Measurements from ENCODE around the gene PUM1. TPM values are rescaled to one million over a fixed set of nuclear protein-coding genes. Genes with fewer than 3 reads are reported as not detected.

Gene PUM1
- total RNA-seq, 2 donors from 2014 or later: 207 to 210 TPM

DNA sequence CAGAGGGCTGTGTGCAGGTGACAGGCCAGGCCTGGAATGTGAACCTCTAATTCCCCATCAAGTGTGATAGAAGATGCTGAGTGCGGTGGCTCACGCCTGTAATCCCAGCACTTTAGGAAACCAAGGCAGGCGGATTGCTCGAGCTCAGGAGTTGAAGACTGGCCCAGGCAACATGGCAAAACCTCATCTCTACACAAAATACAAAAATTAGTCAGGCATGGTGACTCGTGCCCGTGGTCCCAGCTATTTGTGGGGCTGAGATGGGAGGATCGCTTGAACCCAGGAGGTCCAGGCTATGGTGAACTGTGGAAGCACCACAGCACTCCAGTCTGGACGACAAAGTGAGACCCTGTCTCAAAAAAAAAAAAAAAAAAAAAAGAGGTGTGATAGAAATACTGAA, 40.1 kb upstream of the PUM1 start:
- H3K27ac Mint-ChIP-seq: no peak overlapping the region
- no peak overlapping the region for H3K4me3 ChIP-seq (ENCODE audit: low read length)
- 91 to 97% methylated on average over 6 to 8 of the region's 8 CpGs for WGBS, 2 experiments (ENCODE audit: insufficient coverage in 1 of 2, insufficient read length in 1 of 2)
- no peak for TF ChIP-seq CTCF (conservative IDR thresholded peaks at IDR 0.05)
- peaks cover 3% of the 10 kb centered on the region for H3K4me1 Mint-ChIP-seq
- no peak overlapping the region for H3K4me3 Mint-ChIP-seq
- no peaks in the 10 kb centered on the region for H3K27me3 Mint-ChIP-seq (ENCODE audit: insufficient read depth)
- no peaks in the 10 kb centered on the region for H3K9me3 Mint-ChIP-seq
- no peaks in the 10 kb centered on the region for H3K4me1 ChIP-seq (ENCODE audit: control insufficient read depth, insufficient read depth, low read length)
- no peak overlapping the region for H3K27ac ChIP-seq (ENCODE audit: low read depth, low read length)
- no peak overlapping the region for H3K9ac ChIP-seq (ENCODE audit: extremely low read depth, low read length, poor library complexity, severe bottlenecking)
- H3K36me3 ChIP-seq (ENCODE audit: control insufficient read depth, insufficient read depth, low read length): no peaks in the 10 kb centered on the region
- no peaks in the 10 kb centered on the region for H3K27me3 ChIP-seq (ENCODE audit: control insufficient read depth, insufficient read depth, low read length, poor library complexity, severe bottlenecking)
- no peaks in the 10 kb centered on the region for H3K36me3 Mint-ChIP-seq (ENCODE audit: low read depth)
- no peaks in the 10 kb centered on the region for H3K9me3 ChIP-seq (ENCODE audit: control insufficient read depth, low read length)
- no peak for DNase-seq

GRCh38 chr1:31102501-31102950, 37.0 kb upstream of the PUM1 start:
- Mint-ChIP-seq H3K4me3 (no peak overlapping the region), H3K27ac (no peak overlapping the region), H3K4me1 (peaks cover 5% of the 10 kb centered on the region), H3K36me3 (ENCODE audit: low read depth) (no peaks in the 10 kb centered on the region), H3K9me3 (no peaks in the 10 kb centered on the region), H3K27me3 (ENCODE audit: insufficient read depth) (no peaks in the 10 kb centered on the region)
- 81 to 85% methylated on average over 4 to 5 of the region's 5 CpGs for WGBS, 2 experiments (ENCODE audit: insufficient coverage in 1 of 2, insufficient read length in 1 of 2)
- H3K27ac ChIP-seq (ENCODE audit: low read depth, low read length): no peak overlapping the region
- H3K27me3 ChIP-seq (ENCODE audit: control insufficient read depth, insufficient read depth, low read length, poor library complexity, severe bottlenecking): no peaks in the 10 kb centered on the region
- no peaks in the 10 kb centered on the region for H3K4me1 ChIP-seq (ENCODE audit: control insufficient read depth, insufficient read depth, low read length)
- H3K36me3 ChIP-seq (ENCODE audit: control insufficient read depth, insufficient read depth, low read length): no peaks in the 10 kb centered on the region
- H3K9me3 ChIP-seq (ENCODE audit: control insufficient read depth, low read length): no peaks in the 10 kb centered on the region
- TF ChIP-seq CTCF (conservative IDR thresholded peaks at IDR 0.05): no peak
- no peak overlapping the region for H3K9ac ChIP-seq (ENCODE audit: extremely low read depth, low read length, poor library complexity, severe bottlenecking)
- DNase-seq: no peak
- no peak overlapping the region for H3K4me3 ChIP-seq (ENCODE audit: low read length)

DNA sequence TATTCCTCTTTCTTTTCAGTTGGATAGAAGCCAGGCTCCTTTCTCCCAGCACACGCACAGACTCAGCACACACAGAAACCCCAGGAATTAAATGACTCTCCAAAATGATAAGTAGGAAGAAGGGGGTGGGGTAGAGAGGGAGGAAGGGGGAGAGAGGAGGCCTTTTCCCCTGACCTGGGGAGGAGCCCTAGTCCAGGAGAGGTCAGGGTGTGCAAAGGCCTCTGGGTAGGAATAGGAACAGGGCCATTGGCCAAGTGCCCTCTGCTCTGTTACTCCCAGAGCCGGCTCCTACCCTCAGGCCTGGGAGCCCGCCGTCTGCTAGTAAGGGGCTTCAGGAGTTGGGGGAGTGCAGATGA, 35.6 kb upstream of the PUM1 start:
- 96% methylated on average over 3 of the region's 4 CpGs; no CpG with 5 or more reads in 1 of the 2 experiments for WGBS, 2 experiments (ENCODE audit: insufficient coverage in 1 of 2, insufficient read length in 1 of 2)
- Histone ChIP-seq H3K4me3 (ENCODE audit: low read length) (no peak overlapping the region), H3K4me1 (ENCODE audit: control insufficient read depth, insufficient read depth, low read length) (no peaks in the 10 kb centered on the region), H3K27ac (ENCODE audit: low read depth, low read length) (no peak overlapping the region), H3K9ac (ENCODE audit: extremely low read depth, low read length, poor library complexity, severe bottlenecking) (no peak overlapping the region), H3K36me3 (ENCODE audit: control insufficient read depth, insufficient read depth, low read length) (no peaks in the 10 kb centered on the region), H3K27me3 (ENCODE audit: control insufficient read depth, insufficient read depth, low read length, poor library complexity, severe bottlenecking) (no peaks in the 10 kb centered on the region), H3K9me3 (ENCODE audit: control insufficient read depth, low read length) (no peaks in the 10 kb centered on the region)
- Mint-ChIP-seq H3K9me3 (no peaks in the 10 kb centered on the region), H3K4me3 (no peak overlapping the region), H3K4me1 (peaks cover 5% of the 10 kb centered on the region), H3K27ac (no peak overlapping the region), H3K27me3 (ENCODE audit: insufficient read depth) (no peaks in the 10 kb centered on the region), H3K36me3 (ENCODE audit: low read depth) (no peaks in the 10 kb centered on the region)
- no peak for DNase-seq
- no peak for TF ChIP-seq CTCF (conservative IDR thresholded peaks at IDR 0.05)
